HFF-Myc (cell line): Measurements from ENCODE around the gene PRKN.

Experiments
- DNase-seq: peaks from one replicate; pipeline ENCODE4 v3.0.0-alpha.2; 2011; ENCODE audit warnings: low read depth; ENCODE audit errors: extremely low read depth
- H3K4me3 ChIP-seq: replicated peaks from 2 replicates; pipeline ENCODE4 v1.5.1; 2011; ENCODE audit warnings: low read depth, mild to moderate bottlenecking, control low read depth, low read length
- TF ChIP-seq, protein P1 (sequence below): IDR thresholded peaks from 2 replicates; pipeline ENCODE4 v1.5.1; 2012; ENCODE audit warnings: mild to moderate bottlenecking, low read depth, low read length, control low read depth; ENCODE audit errors: missing control alignments

PRKN gene

DNA sequence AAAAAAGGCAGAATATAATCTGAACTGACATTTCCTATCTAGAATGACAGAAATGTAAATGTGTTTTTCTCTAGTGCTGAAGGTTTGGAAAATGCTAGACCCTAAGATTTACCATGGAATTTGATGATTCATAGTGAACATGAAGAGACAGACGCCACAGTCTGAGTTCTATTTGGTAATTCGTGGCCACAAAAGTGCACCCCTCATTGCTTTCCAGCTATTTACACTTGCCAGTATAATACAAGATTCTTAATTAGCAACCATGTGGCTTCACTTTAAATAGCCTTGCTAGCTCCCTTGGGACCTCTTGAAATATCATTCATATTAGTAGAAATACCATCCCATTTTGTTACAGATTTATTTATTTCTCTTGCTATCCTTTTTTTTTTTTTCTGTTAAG lies 636.8 kb downstream of the PRKN start:
- DNase-seq, result no peak
- TF ChIP-seq, protein P1, sequence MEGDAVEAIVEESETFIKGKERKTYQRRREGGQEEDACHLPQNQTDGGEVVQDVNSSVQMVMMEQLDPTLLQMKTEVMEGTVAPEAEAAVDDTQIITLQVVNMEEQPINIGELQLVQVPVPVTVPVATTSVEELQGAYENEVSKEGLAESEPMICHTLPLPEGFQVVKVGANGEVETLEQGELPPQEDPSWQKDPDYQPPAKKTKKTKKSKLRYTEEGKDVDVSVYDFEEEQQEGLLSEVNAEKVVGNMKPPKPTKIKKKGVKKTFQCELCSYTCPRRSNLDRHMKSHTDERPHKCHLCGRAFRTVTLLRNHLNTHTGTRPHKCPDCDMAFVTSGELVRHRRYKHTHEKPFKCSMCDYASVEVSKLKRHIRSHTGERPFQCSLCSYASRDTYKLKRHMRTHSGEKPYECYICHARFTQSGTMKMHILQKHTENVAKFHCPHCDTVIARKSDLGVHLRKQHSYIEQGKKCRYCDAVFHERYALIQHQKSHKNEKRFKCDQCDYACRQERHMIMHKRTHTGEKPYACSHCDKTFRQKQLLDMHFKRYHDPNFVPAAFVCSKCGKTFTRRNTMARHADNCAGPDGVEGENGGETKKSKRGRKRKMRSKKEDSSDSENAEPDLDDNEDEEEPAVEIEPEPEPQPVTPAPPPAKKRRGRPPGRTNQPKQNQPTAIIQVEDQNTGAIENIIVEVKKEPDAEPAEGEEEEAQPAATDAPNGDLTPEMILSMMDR, result no peak
- H3K4me3 ChIP-seq, result no peak overlapping the region

DNA sequence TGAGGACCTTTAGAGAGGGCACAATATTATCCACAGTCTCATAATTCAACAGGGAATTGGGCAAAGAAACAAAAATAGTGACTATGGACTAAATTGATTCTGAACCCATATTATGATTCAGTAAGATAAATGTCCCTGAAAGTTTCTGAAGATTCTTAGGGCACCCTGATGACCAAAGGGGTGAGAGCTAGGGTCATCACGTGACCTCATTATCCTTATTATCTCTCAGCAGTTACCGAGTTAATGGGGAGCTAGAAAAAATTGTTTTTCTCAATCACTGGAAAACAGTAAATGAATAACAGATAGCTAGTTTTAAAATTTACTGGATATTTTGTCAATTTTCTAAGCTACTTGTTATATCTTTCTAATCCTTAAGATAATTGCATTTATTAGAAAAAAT lies 639.5 kb downstream of the PRKN start:
- TF ChIP-seq, protein P1, result no peak
- H3K4me3 ChIP-seq, result no peak overlapping the region
- no peak for DNase-seq

DNA sequence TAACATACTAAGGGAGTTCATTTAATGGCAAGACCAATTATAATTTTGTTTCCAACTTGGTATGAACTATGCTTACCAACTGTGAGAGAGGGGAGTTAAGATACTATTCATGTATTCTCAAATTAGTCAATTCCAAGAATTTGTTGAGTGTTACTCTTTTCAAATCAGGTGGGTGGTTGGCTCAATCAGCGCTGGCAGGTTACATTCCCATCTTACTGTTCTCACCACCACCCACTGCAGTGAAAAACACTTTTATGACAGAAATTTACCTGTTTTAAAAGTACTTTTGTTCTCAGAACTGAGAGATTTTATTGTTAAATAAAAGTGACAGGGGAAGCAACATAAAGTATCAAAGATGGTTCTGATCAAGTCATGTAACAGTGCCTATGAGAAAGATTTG lies 642.0 kb downstream of the PRKN start:
- no peak overlapping the region for H3K4me3 ChIP-seq
- TF ChIP-seq, protein P1, result no peak
- no peak for DNase-seq

DNA sequence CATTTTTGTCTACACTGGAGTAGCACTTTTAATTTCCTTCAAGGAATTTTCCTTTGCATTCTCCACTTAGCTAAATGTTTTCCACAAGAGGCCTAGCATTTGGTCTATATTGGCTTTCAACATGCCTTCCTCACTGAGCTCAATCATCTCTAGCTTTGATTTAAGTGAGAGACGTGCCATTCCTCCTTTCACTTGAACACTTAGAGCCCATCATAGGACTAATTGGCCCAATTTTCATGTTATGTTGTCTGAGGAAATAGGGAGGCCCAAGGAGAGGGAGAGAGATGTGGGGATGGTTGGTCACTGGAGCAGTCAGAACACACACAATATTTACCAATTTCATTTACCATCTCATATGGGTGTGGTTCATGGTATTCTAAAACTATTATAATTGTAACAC lies 645.0 kb downstream of the PRKN start:
- no peak for DNase-seq
- H3K4me3 ChIP-seq, result no peak overlapping the region
- TF ChIP-seq, protein P1, result no peak

DNA sequence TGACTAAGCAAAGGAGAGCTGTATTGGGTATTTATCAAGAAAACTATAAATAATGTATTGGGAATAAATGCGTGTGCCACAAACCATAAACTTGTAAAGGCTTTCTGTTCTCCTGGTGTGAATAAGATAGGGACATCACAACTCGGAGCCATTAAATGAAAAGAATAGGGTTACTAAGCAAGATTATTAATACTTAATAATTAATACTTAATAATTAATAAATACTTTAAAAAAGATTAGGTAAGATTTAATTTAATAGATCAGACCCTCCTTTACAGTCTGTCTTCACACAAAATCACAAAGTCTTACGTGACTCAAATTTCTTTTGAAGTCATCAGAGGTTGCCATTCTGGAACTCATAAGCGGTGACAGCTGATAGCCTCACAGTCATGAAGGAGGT lies 648.9 kb downstream of the PRKN start:
- TF ChIP-seq, protein P1, result no peak
- H3K4me3 ChIP-seq, result no peak overlapping the region
- no peak for DNase-seq

DNA sequence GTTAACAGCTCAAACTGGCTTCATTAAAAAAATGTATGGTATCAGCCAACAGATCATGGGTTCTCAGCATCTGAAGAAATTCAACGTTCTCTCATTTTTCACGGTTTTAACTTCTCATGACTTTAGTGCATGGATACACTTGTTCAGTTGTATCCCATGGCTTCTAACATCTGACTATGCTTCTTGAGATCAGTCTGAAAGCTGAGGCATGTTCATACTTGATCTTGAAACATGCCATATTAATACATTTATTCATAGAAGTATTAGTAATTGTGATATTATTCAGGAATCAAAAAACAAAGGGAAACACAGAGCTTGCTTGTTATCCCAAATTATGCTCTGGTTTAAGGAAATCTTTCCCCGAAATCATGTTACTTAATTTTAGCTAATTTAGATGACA lies 649.4 kb downstream of the PRKN start:
- TF ChIP-seq, protein P1, result no peak

DNA sequence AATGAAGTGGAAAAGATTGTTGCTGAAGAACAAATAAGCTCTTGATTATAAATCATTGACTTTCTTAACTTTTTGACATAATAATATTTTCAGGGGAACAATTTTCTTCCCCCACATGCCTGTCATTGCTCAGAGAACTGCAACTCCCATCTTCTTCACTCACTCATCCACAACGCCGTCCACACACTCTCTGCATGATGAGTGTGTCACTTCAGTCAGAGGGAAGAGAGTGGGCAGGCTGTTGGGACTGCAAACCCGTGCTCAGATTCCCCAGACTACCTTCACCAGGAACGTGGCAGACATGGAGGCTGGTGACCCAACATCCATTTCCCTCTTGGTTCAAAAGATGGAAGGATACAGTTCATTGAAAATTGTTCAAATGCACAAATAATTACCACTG lies 650.8 kb downstream of the PRKN start:
- no peak for DNase-seq
- H3K4me3 ChIP-seq, result no peak overlapping the region
- TF ChIP-seq, protein P1, result no peak

More for the DNA sequence above, 649.4 kb downstream of the PRKN start:
- no peak for DNase-seq
- no peak overlapping the region for H3K4me3 ChIP-seq
